ENCODE data around the gene TCF3.

TCF3 gene

DNA sequence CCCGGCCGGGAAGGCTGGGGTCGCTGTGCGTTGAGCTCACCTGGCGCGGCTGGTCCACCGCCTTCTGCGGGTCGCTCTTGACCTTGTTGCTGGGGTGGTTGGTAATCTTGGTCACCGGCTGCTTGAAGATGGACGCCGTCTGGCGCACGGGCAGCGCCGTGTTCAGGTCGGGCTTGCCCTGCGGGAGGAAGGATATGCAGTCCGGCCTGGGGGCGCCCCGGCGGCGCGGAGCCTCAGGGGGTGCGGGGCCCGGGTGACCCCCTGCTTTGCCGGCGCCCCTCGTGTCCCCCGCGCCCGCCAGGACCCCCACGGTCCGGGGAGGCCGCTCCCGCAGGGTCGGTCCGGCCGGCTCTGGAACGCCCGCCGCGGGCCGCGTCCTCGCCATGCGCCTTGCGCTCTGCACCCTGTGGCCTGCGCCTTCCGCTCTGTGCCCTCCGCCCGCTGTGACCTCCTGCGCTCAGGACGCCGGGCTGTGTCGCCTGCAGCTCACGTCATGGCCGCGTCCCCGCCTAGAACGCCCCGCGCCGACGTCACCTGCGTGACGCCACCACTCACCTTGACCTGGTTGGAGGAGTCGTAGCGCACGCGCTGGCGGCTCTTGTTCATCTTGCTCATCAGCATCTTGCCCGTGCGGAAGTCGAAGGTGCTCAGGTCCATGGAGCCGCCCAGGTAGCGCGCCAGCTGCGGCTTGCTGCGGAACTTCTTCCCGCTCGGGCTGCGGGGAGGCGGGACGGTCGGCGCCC lies 67.7 kb downstream of the TCF3 start:
- Histone ChIP-seq H2AFZ (ENCODE audit: low read depth) (no peak overlapping the region), H3K27me3 (ENCODE audit: insufficient read depth, low read depth) (no peaks in the 10 kb centered on the region), H3K79me2 (ENCODE audit: insufficient read depth, low read depth) (peaks cover 26% of the 10 kb centered on the region), H3K4me3 (IDR thresholded peaks at IDR 0.05; ENCODE audit: insufficient read depth, low read depth, low read length) (no peak overlapping the region), H3K4me2 (no peak overlapping the region), H3K9ac (no peak overlapping the region), H3K27ac (no peak overlapping the region), H3K36me3 (ENCODE audit: insufficient read depth) (no peaks in the 10 kb centered on the region), H3K4me1 (ENCODE audit: low read depth, poor library complexity, severe bottlenecking) (peaks cover 3% of the 10 kb centered on the region), H4K20me1 (ENCODE audit: insufficient read depth) (no peaks in the 10 kb centered on the region)
- TF ChIP-seq, protein P1, sequence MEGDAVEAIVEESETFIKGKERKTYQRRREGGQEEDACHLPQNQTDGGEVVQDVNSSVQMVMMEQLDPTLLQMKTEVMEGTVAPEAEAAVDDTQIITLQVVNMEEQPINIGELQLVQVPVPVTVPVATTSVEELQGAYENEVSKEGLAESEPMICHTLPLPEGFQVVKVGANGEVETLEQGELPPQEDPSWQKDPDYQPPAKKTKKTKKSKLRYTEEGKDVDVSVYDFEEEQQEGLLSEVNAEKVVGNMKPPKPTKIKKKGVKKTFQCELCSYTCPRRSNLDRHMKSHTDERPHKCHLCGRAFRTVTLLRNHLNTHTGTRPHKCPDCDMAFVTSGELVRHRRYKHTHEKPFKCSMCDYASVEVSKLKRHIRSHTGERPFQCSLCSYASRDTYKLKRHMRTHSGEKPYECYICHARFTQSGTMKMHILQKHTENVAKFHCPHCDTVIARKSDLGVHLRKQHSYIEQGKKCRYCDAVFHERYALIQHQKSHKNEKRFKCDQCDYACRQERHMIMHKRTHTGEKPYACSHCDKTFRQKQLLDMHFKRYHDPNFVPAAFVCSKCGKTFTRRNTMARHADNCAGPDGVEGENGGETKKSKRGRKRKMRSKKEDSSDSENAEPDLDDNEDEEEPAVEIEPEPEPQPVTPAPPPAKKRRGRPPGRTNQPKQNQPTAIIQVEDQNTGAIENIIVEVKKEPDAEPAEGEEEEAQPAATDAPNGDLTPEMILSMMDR (conservative IDR thresholded peaks at IDR 0.05; ENCODE audit: low read depth, low read length), result no peak

DNA sequence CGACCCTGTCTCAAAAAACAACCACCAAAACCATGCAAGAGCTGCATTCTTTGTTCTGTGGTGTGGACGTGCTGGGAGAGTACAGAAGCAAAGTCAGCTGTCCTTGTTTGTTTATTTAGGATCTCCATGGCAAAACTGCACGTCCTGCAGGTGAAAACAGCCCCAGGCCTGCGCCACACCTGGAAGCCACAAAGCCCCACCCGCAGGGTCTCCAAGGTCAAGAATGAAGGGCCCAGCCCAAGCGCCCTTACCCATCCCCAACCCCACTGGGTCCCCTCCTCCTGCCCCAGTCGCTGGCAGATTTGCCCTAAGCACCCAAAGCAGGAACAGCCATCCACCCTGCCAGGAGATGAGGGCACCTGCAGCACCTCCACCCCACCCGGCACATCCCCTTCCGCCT lies 70.2 kb downstream of the TCF3 start:
- Histone ChIP-seq H2AFZ (ENCODE audit: low read depth) (no peak overlapping the region), H3K4me3 (IDR thresholded peaks at IDR 0.05; ENCODE audit: insufficient read depth, low read depth, low read length) (no peak overlapping the region), H3K36me3 (ENCODE audit: insufficient read depth) (no peaks in the 10 kb centered on the region), H3K27me3 (ENCODE audit: insufficient read depth, low read depth) (no peaks in the 10 kb centered on the region), H3K4me2 (no peak overlapping the region), H3K4me1 (ENCODE audit: low read depth, poor library complexity, severe bottlenecking) (no peaks in the 10 kb centered on the region), H3K79me2 (ENCODE audit: insufficient read depth, low read depth) (peaks cover 3% of the 10 kb centered on the region; the same call in 1 of the 2 replicates), H3K9ac (no peak overlapping the region), H4K20me1 (ENCODE audit: insufficient read depth) (no peaks in the 10 kb centered on the region), H3K27ac (no peak overlapping the region)
- TF ChIP-seq, protein P1 (conservative IDR thresholded peaks at IDR 0.05; ENCODE audit: low read depth, low read length), result no peak

DNA sequence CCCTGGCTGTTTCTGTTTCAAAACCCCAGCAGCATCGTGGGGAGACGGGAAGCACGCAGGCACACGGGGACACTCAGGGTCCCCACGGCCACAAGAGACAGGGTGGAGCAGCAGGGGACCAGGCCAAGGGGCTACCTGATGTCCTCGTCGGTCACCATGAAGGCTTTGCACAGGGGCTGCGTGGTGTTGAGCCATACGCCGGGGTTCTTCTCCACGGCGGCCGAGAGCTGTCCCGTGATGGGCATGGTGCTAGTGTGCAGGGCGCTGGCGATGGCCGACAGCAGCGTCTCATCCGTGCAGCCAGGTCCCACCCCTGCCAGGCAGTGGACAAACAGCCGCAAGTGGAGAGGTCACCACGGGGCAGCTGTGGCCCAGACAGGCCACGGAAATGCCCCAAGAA lies 71.5 kb downstream of the TCF3 start:
- H3K4me1 ChIP-seq (ENCODE audit: low read depth, poor library complexity, severe bottlenecking), result no peaks in the 10 kb centered on the region
- TF ChIP-seq, protein P1 (conservative IDR thresholded peaks at IDR 0.05; ENCODE audit: low read depth, low read length), result no peak
- no peaks in the 10 kb centered on the region; the same call in 1 of the 2 replicates for H3K79me2 ChIP-seq (ENCODE audit: insufficient read depth, low read depth)
- H3K4me2 ChIP-seq, result no peak overlapping the region
- no peaks in the 10 kb centered on the region for H4K20me1 ChIP-seq (ENCODE audit: insufficient read depth)
- no peak overlapping the region for H2AFZ ChIP-seq (ENCODE audit: low read depth)
- no peaks in the 10 kb centered on the region for H3K36me3 ChIP-seq (ENCODE audit: insufficient read depth)
- H3K4me3 ChIP-seq (IDR thresholded peaks at IDR 0.05; ENCODE audit: insufficient read depth, low read depth, low read length), result no peak overlapping the region
- no peak overlapping the region for H3K9ac ChIP-seq
- H3K27ac ChIP-seq, result no peak overlapping the region
- H3K27me3 ChIP-seq (ENCODE audit: insufficient read depth, low read depth), result no peaks in the 10 kb centered on the region

DNA sequence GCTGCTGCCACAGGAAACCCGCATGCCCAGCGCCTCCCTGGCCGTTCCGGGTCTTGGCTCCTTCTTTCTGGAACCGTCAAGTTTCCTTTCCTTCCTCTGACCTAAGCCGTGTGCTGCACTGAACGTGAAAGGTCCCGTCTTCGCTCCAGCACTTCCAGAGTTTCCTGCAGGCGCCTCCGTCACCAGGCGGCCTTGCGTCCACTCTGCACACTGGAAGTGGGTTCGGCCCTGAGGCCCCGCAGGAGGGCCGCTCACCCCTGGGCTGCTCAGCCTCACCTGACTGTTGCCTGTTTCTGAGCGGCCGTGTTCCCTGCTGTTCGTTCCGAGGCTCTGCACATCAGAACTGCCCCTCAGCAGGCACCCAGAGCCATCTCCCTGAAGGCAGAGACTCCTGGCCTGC lies 72.0 kb downstream of the TCF3 start:
- Histone ChIP-seq H3K4me2 (no peak overlapping the region), H3K27me3 (ENCODE audit: insufficient read depth, low read depth) (no peaks in the 10 kb centered on the region), H3K79me2 (ENCODE audit: insufficient read depth, low read depth) (no peaks in the 10 kb centered on the region), H3K9ac (no peak overlapping the region), H3K4me3 (IDR thresholded peaks at IDR 0.05; ENCODE audit: insufficient read depth, low read depth, low read length) (no peak overlapping the region), H3K27ac (no peak overlapping the region), H2AFZ (ENCODE audit: low read depth) (no peak overlapping the region), H3K36me3 (ENCODE audit: insufficient read depth) (no peaks in the 10 kb centered on the region), H3K4me1 (ENCODE audit: low read depth, poor library complexity, severe bottlenecking) (no peaks in the 10 kb centered on the region), H4K20me1 (ENCODE audit: insufficient read depth) (no peaks in the 10 kb centered on the region)
- TF ChIP-seq, protein P1 (conservative IDR thresholded peaks at IDR 0.05; ENCODE audit: low read depth, low read length), result no peak
